DND-41 (cell line): ENCODE results near the gene MEX3B.

Experiments used
- ATAC-seq: fragments of 200-7000 bp; cut with Tn5 transposase; 3 replicates; pipeline ENCODE4 v1.9.1; 2021; ENCODE audit warnings: low read depth; ENCODE audit not compliant: insufficient read depth
- DNase-seq: peaks from one replicate; pipeline ENCODE4 v3.0.0-alpha.2; 2020
- H2AFZ ChIP-seq: 2 replicates; pipeline ENCODE4 v1.6.0; 2012; ENCODE audit warnings: low read depth, low read length
- H3K27ac ChIP-seq: 2 replicates; pipeline ENCODE4 v1.5.1; 2012; ENCODE audit warnings: low read length, inconsistent platforms
- H3K27me3 ChIP-seq: fragments of 200-600 bp; sonication (generic); 2 replicates; pipeline ENCODE4 v1.6.0; 2012; ENCODE audit warnings: low read length, mild to moderate bottlenecking, inconsistent platforms; ENCODE audit not compliant: insufficient read depth, poor library complexity
- H3K36me3 ChIP-seq: 2 replicates; pipeline ENCODE4 v1.5.1; 2012; ENCODE audit warnings: low read length, inconsistent platforms; ENCODE audit not compliant: insufficient read depth
- H3K4me1 ChIP-seq: 2 replicates; pipeline ENCODE4 v1.5.1; 2012; ENCODE audit warnings: mild to moderate bottlenecking, low read length; ENCODE audit not compliant: insufficient read depth
- H3K4me2 ChIP-seq: 2 replicates; pipeline ENCODE4 v1.6.0; 2012; ENCODE audit warnings: mild to moderate bottlenecking, moderate library complexity, low read length, inconsistent platforms; ENCODE audit not compliant: insufficient read depth
- H3K4me3 ChIP-seq, 2 experiments: fragments of 200-600 bp in 1 of 2; shearing (Covaris generic) in 1 of 2; 2 replicates each; pipeline ENCODE4 v1.5.1; 2012 to 2016; ENCODE audit warnings: inconsistent platforms in 2 of 2, low read length in 2 of 2, mild to moderate bottlenecking in 2 of 2, low read depth in 1 of 2, moderate library complexity in 1 of 2
- H3K79me2 ChIP-seq: 2 replicates; pipeline ENCODE4 v1.6.0; 2012; ENCODE audit warnings: low read length, inconsistent platforms; ENCODE audit not compliant: insufficient read depth
- H3K9ac ChIP-seq: 2 replicates; pipeline ENCODE4 v1.6.0; 2012; ENCODE audit warnings: low read depth, mild to moderate bottlenecking, inconsistent platforms, low read length, moderate library complexity
- H3K9me3 ChIP-seq: 2 replicates; pipeline ENCODE4 v1.5.1; 2012; ENCODE audit warnings: low read length, moderate library complexity, mild to moderate bottlenecking, inconsistent platforms; ENCODE audit not compliant: insufficient read depth, severe bottlenecking
- H4K20me1 ChIP-seq: 2 replicates; pipeline ENCODE4 v1.6.0; 2012; ENCODE audit warnings: low read length; ENCODE audit not compliant: insufficient read depth
- EZH2 ChIP-seq: IDR thresholded peaks from 3 replicates; pipeline ENCODE4 v1.6.1; 2012; ENCODE audit warnings: borderline replicate concordance, low read depth, mild to moderate bottlenecking, moderate library complexity, low read length, inconsistent platforms; ENCODE audit not compliant: severe bottlenecking
- TF ChIP-seq, protein P1 (sequence below): IDR thresholded peaks from 2 replicates; pipeline ENCODE4 v1.5.1; 2012; ENCODE audit warnings: borderline replicate concordance, low read length, moderate library complexity, mild to moderate bottlenecking; ENCODE audit not compliant: poor library complexity, severe bottlenecking; ENCODE audit errors: extremely low read depth

Gene MEX3B

DNA sequence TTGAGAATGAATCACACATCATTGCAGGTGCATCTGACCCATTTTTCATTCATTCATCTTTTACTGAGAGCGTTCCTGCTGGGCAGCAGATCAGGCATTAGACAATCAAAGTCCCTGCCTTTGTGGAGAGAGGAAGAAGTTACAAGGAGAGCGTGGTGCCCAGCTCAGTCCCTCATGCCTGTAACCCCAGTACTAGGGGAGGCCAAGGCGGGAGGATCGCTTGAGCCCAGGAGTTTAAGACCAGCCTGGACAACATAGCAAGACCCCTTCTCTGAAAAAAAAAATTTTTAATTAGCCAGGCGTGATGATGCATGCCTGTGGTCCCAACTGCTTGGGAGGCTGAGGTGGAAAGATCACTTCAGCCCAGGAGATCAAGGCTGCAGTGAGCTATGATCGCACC lies 35.0 kb upstream of the MEX3B start:
- Histone ChIP-seq H3K27me3 (no peaks in the 10 kb centered on the region), H3K9me3 (no peaks in the 10 kb centered on the region), H3K9ac (no peak overlapping the region), H4K20me1 (no peaks in the 10 kb centered on the region), H3K79me2 (no peaks in the 10 kb centered on the region), H3K4me1 (no peaks in the 10 kb centered on the region), H2AFZ (no peak overlapping the region), H3K36me3 (no peaks in the 10 kb centered on the region), H3K27ac (no peak overlapping the region), H3K4me3 (no peak overlapping the region), H3K4me2 (no peak overlapping the region)
- TF ChIP-seq, protein P1, sequence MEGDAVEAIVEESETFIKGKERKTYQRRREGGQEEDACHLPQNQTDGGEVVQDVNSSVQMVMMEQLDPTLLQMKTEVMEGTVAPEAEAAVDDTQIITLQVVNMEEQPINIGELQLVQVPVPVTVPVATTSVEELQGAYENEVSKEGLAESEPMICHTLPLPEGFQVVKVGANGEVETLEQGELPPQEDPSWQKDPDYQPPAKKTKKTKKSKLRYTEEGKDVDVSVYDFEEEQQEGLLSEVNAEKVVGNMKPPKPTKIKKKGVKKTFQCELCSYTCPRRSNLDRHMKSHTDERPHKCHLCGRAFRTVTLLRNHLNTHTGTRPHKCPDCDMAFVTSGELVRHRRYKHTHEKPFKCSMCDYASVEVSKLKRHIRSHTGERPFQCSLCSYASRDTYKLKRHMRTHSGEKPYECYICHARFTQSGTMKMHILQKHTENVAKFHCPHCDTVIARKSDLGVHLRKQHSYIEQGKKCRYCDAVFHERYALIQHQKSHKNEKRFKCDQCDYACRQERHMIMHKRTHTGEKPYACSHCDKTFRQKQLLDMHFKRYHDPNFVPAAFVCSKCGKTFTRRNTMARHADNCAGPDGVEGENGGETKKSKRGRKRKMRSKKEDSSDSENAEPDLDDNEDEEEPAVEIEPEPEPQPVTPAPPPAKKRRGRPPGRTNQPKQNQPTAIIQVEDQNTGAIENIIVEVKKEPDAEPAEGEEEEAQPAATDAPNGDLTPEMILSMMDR: no peak
- TF ChIP-seq EZH2: no peak
- ATAC-seq (no peak), DNase-seq (no peak)

DNA sequence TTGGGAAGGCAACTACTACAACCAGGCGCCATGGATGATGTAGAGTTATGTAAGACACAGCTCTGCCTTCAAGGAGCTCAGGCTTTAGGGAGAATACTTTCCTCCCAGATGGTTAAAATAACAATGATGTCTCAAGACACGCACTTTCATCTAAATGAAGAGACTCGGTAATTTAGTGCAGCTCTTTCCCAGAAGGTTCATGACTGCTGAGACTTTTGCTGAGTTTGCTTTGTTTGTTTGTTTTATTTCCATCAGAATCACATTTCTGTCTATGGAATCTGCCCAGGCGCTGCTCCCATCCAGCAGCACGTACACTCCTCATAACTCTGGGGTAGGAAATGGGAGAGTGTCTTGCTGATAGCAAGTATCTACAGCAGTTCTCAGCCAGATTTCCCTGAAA lies 33.9 kb upstream of the MEX3B start:
- H3K79me2 ChIP-seq: no peaks in the 10 kb centered on the region
- no peak overlapping the region for H3K9ac ChIP-seq
- ATAC-seq (no peak), DNase-seq (no peak)
- H3K4me3 ChIP-seq: no peak overlapping the region
- H4K20me1 ChIP-seq: no peaks in the 10 kb centered on the region
- no peaks in the 10 kb centered on the region for H3K27me3 ChIP-seq
- H2AFZ ChIP-seq: no peak overlapping the region
- no peak for TF ChIP-seq EZH2
- TF ChIP-seq, protein P1: no peak
- H3K4me2 ChIP-seq: no peak overlapping the region
- no peaks in the 10 kb centered on the region for H3K9me3 ChIP-seq
- H3K27ac ChIP-seq: no peak overlapping the region
- H3K4me1 ChIP-seq: no peaks in the 10 kb centered on the region
- no peaks in the 10 kb centered on the region for H3K36me3 ChIP-seq

- ATAC-seq (no peak), DNase-seq (no peak)
- Histone ChIP-seq H3K27ac (no peak overlapping the region), H3K4me3 (no peak overlapping the region), H3K4me1 (no peaks in the 10 kb centered on the region), H3K36me3 (no peaks in the 10 kb centered on the region), H3K27me3 (no peaks in the 10 kb centered on the region), H4K20me1 (no peaks in the 10 kb centered on the region), H2AFZ (no peak overlapping the region), H3K79me2 (no peaks in the 10 kb centered on the region), H3K9ac (no peak overlapping the region), H3K9me3 (no peaks in the 10 kb centered on the region), H3K4me2 (no peak overlapping the region)
- TF ChIP-seq, protein P1: no peak
- no peak for TF ChIP-seq EZH2
Observed at GRCh38 chr15:82074610-82075009, 28.8 kb upstream of the MEX3B start.
